ENCODE results near the gene FAM83F.
"Not testable (repeated sequence)": the region's sequence is repeated elsewhere in the genome, so short reads cannot be mapped to it uniquely, and the experiment has no call there.

The FAM83F gene

GRCh38 chr22:39966470-39966869 is 28.3 kb upstream of the FAM83F start:
- DNase-seq, result no peak

- DNase-seq, result no peak
Measured at GRCh38 chr22:39967103-39967829, 27.5 kb upstream of the FAM83F start.

GRCh38 chr22:39967996-39968972 is 26.5 kb upstream of the FAM83F start:
- peak in 3 of 14 donors; percentile 2 to 40 (median 13) for DNase-seq

GRCh38 chr22:39970742-39971141 is 24.0 kb upstream of the FAM83F start:
- no peak for DNase-seq

GRCh38 chr22:39972641-39973040 is 22.1 kb upstream of the FAM83F start:
- no peak for DNase-seq

GRCh38 chr22:39973656-39974055 is 21.1 kb upstream of the FAM83F start:
- DNase-seq, result no peak

- no peak for DNase-seq
Measured at GRCh38 chr22:39974065-39974464, 20.7 kb upstream of the FAM83F start.

GRCh38 chr22:39979048-39979447 is 15.7 kb upstream of the FAM83F start:
- DNase-seq, result no peak

GRCh38 chr22:39979458-39979857 is 15.3 kb upstream of the FAM83F start:
- DNase-seq, result no peak

- no peak for DNase-seq
Measured at GRCh38 chr22:39980596-39980995, 14.2 kb upstream of the FAM83F start.

GRCh38 chr22:39983346-39983745 is 11.4 kb upstream of the FAM83F start:
- no peak for DNase-seq

- no peak for DNase-seq
Measured at GRCh38 chr22:39984006-39984405, 10.7 kb upstream of the FAM83F start.

- no peak for DNase-seq
Measured at GRCh38 chr22:39984746-39985145, 10.0 kb upstream of the FAM83F start.

- DNase-seq, result no peak
Measured at GRCh38 chr22:39985383-39986035, 9.2 kb upstream of the FAM83F start.

- DNase-seq, result no peak
Measured at GRCh38 chr22:39988386-39989114, 6.2 kb upstream of the FAM83F start.

GRCh38 chr22:39989633-39990032 is 5.1 kb upstream of the FAM83F start:
- DNase-seq, result no peak

- DNase-seq, result no peak
Measured at GRCh38 chr22:39990686-39991085, 4.1 kb upstream of the FAM83F start.

GRCh38 chr22:39991159-39991860 is 3.4 kb upstream of the FAM83F start:
- DNase-seq, result no peak

- DNase-seq, result no peak
Measured at GRCh38 chr22:39992088-39992826, 2.5 kb upstream of the FAM83F start.

GRCh38 chr22:39992894-39993293 is 1.9 kb upstream of the FAM83F start:
- DNase-seq, result not testable (repeated sequence)

- DNase-seq, result no peak
Measured at GRCh38 chr22:39994041-39994565, 651 bp upstream of the FAM83F start.

Data from C1 segment of cervical spinal cord (tissue), 14 donors.